Liver (tissue), 9 donors: ENCODE measurements around the gene CATSPERB. TPM values are rescaled to one million over a fixed set of nuclear protein-coding genes. Genes with fewer than 3 reads are reported as not detected.

Experiments
- DNase-seq: peaks from one replicate; pipeline ENCODE4 v3.0.0-alpha.2; 2017; ENCODE audit warnings: low spot score
- H3K27ac ChIP-seq, 2 donors: one replicate each; pipeline ENCODE4 v1.7.0; 2013; ENCODE audit warnings: inconsistent platforms in 2 of 2, low read length in 2 of 2, control low read depth in 1 of 2, low read depth in 1 of 2, mild to moderate bottlenecking in 1 of 2
- H3K27me3 ChIP-seq, 4 donors: one replicate each; pipeline versions ENCODE4 v1.6.1 to v1.7.0; 2013; ENCODE audit warnings: low read length in 3 of 4, inconsistent platforms in 1 of 4, mild to moderate bottlenecking in 1 of 4, moderate library complexity in 1 of 4; ENCODE audit not compliant: control insufficient read depth in 4 of 4, insufficient read depth in 4 of 4
- H3K36me3 ChIP-seq, 4 donors: one replicate each; pipeline versions ENCODE4 v1.6.1 to v1.7.0; 2013; ENCODE audit warnings: low read length in 3 of 4, mild to moderate bottlenecking in 3 of 4, low read depth in 1 of 4, moderate library complexity in 1 of 4; ENCODE audit not compliant: control insufficient read depth in 4 of 4, insufficient read depth in 3 of 4
- H3K4me1 ChIP-seq, 4 donors: one replicate each; pipeline versions ENCODE4 v1.6.1 to v1.7.0; 2013; ENCODE audit warnings: low read length in 3 of 4, mild to moderate bottlenecking in 3 of 4, moderate library complexity in 1 of 4; ENCODE audit not compliant: control insufficient read depth in 4 of 4, insufficient read depth in 4 of 4
- H3K4me3 ChIP-seq, 3 donors: one replicate each; pipeline versions ENCODE4 v1.6.1 to v1.7.0; 2013; ENCODE audit warnings: low read length in 3 of 3, control low read depth in 1 of 3, low read depth in 1 of 3, mild to moderate bottlenecking in 1 of 3
- H3K9ac ChIP-seq, 2 donors: one replicate each; pipeline ENCODE4 v1.7.0; 2013; ENCODE audit warnings: low read length in 2 of 2, mild to moderate bottlenecking in 2 of 2, moderate library complexity in 2 of 2, control low read depth in 1 of 2, low read depth in 1 of 2
- H3K9me3 ChIP-seq, 4 donors: one replicate each; pipeline versions ENCODE4 v1.6.1 to v1.7.0; 2013; ENCODE audit warnings: low read length in 3 of 4; ENCODE audit not compliant: control insufficient read depth in 4 of 4
- FOXA1 ChIP-seq: IDR thresholded peaks from 2 replicates; pipeline ENCODE4 v1.6.1; 2016; ENCODE audit warnings: antibody characterized with exemption
- HNF4A ChIP-seq, 2 donors: conservative IDR thresholded peaks; 2 replicates each; pipeline ENCODE4 v1.6.1; 2016; ENCODE audit warnings: antibody characterized with exemption in 2 of 2, mild to moderate bottlenecking in 2 of 2
- JUND ChIP-seq, 2 donors: IDR thresholded peaks; 2 replicates each; pipeline ENCODE4 v1.6.1; 2016; ENCODE audit warnings: antibody characterized with exemption in 2 of 2
- RAD21 ChIP-seq, 2 donors: IDR thresholded peaks; 2 replicates each; pipeline ENCODE4 v1.6.1; 2016; ENCODE audit warnings: antibody characterized with exemption in 2 of 2, mild to moderate bottlenecking in 2 of 2
- RXRA ChIP-seq, 2 donors: IDR thresholded peaks; 2 replicates each; pipeline ENCODE4 v1.6.1; 2017 to 2018; ENCODE audit warnings: antibody characterized with exemption in 2 of 2, mild to moderate bottlenecking in 1 of 2
- SP1 ChIP-seq: IDR thresholded peaks from 2 replicates; pipeline ENCODE4 v1.6.1; 2018; ENCODE audit warnings: antibody characterized with exemption, mild to moderate bottlenecking
- YY1 ChIP-seq: IDR thresholded peaks from 2 replicates; pipeline ENCODE4 v1.6.1; 2016; ENCODE audit warnings: antibody characterized with exemption, mild to moderate bottlenecking
- WGBS: extraction: QIAGEN DNeasy Blood & Tissue Kit; methylation state at CpG from one replicate; pipeline ENCODE4 v1.1.7; 2013; 5-methylcytosine and 5-hydroxymethylcytosine counted together
- polyA plus RNA-seq, 2 donors: library from polyadenylated mRNA; stranded (reverse) in 1 of 2; unstranded in 1 of 2; fragments of 200-250 nt in 1 of 2; fragments of >200 nt in 1 of 2; fragmentation: Nextera tagmentation in 1 of 2; extraction: Ambion mirVana in 1 of 2; gene quantifications; one replicate each; pipeline versions ENCODE4 v1.2.1 to v1.2.3, GENCODE V29; 2013 to 2015
- total RNA-seq, 2 donors: library from RNA; depleted of rRNA; stranded (reverse); fragments of >200 nt; gene quantifications; one replicate each; pipeline ENCODE4 v1.2.3, GENCODE V29; 2014
- TF ChIP-seq, protein P1 (sequence below): IDR thresholded peaks from 2 replicates; pipeline ENCODE4 v1.6.1; 2016; ENCODE audit warnings: antibody characterized with exemption
- TF ChIP-seq, protein P2 (sequence below): fragments of 150-350 bp; IDR thresholded peaks from 2 replicates; pipeline ENCODE4 v1.5.1; 2017; ENCODE audit warnings: improper control_type of control experiment, low read depth, low read length; ENCODE audit not compliant: missing input control
- TF ChIP-seq, protein P3 (sequence below): IDR thresholded peaks from 2 replicates; pipeline ENCODE4 v1.6.1; 2016; ENCODE audit warnings: antibody characterized with exemption, mild to moderate bottlenecking
- TF ChIP-seq, protein P4 (sequence below): IDR thresholded peaks from 2 replicates; pipeline ENCODE4 v1.6.1; 2016; ENCODE audit warnings: antibody characterized with exemption
- donor health status: healthy.
- donor health status: healthy.
- donor health status: healthy.
- donor health status: healthy.
- donor health status: healthy.

Gene CATSPERB
- total and polyA plus RNA-seq, 4 donors: 0.01 to 0.59 (median 0.07) TPM; not detected in 1

DNA sequence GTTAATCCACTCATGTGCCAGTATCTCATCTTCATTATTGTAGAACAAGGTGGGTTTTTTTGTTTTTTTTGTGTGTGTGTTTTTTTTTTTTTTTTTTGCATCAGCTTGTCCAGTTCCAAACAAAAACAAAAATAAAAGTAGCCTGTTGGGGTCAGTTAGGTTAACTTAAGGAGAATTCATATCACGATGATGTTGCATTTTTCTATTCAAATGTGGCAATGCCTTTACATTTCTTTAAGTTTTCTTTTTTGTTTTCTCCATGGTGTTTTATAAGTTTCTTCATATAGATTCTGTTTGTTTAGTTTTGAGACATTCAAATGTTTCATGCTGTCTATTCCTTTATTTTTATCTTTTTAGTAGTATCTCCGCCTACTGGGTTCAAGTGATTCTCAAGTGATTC is 16.2 kb upstream of the CATSPERB start (continued):
- TF ChIP-seq, protein P1, sequence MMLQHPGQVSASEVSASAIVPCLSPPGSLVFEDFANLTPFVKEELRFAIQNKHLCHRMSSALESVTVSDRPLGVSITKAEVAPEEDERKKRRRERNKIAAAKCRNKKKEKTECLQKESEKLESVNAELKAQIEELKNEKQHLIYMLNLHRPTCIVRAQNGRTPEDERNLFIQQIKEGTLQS: no peak
- no peak for TF ChIP-seq HNF4A (conservative IDR thresholded peaks at IDR 0.05)
- TF ChIP-seq JUND (IDR thresholded peaks at IDR 0.05): no peak
- no peak for TF ChIP-seq RAD21 (IDR thresholded peaks at IDR 0.05)

DNA sequence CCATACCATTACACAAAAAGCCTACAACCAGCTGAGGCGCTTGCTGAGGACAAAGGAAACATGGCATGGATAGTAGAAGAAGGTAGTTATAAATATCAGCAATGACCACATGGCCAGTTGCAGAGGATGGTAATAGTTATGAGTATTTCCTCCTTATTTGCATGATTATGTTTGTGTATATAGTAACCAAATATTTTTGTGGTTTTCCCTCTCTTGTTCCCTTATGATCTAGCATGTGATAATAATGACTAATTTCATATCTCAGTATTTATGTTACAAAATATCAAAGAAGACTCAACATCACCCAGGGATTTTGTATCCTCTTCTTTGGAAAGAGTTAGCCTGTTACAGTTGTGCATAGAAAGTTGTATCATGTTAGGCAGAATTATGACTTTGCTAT is 13.5 kb upstream of the CATSPERB start:
- no peak for TF ChIP-seq YY1
- no peaks in the 10 kb centered on the region for H3K36me3 ChIP-seq
- no peaks in the 10 kb centered on the region for H3K27me3 ChIP-seq
- no peak overlapping the region for H3K4me3 ChIP-seq
- H3K9me3 ChIP-seq: no peaks in the 10 kb centered on the region
- no peak overlapping the region for H3K9ac ChIP-seq
- WGBS: 92% methylated on average over 1 of the region's 1 CpG
- H3K27ac ChIP-seq: no peak overlapping the region
- DNase-seq: no peak
- peaks cover 0 to 3% (median 0%) of the 10 kb centered on the region in 4 donors for H3K4me1 ChIP-seq

DNA sequence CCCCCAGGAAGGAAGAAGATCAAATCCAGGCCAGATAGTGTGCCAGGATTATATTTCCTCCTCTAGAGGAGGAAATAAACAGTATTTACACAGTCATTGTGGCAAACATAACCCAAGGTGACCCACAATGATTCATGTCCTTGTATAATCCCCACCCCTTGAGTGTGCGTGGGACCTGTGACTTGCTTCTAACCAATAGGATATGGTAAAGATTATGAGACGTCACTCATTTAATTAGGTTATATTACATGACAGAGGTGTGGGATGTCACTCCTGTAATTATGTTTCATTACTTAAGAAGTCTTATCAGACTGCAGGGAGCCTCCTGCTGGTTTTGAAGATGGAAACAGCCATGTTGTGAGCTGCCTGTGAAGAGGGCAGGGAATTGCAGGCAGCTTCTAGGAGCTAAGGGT is 12.2 kb upstream of the CATSPERB start:
- no peaks in the 10 kb centered on the region for H3K36me3 ChIP-seq
- no peak for DNase-seq
- no peaks in the 10 kb centered on the region for H3K27me3 ChIP-seq
- no peaks in the 10 kb centered on the region for H3K9me3 ChIP-seq
- WGBS: 66% methylated on average over 2 of the region's 2 CpGs
- peaks cover 0 to 3% (median 0%) of the 10 kb centered on the region in 4 donors for H3K4me1 ChIP-seq
- TF ChIP-seq, protein P1: no peak
- TF ChIP-seq, protein P2, sequence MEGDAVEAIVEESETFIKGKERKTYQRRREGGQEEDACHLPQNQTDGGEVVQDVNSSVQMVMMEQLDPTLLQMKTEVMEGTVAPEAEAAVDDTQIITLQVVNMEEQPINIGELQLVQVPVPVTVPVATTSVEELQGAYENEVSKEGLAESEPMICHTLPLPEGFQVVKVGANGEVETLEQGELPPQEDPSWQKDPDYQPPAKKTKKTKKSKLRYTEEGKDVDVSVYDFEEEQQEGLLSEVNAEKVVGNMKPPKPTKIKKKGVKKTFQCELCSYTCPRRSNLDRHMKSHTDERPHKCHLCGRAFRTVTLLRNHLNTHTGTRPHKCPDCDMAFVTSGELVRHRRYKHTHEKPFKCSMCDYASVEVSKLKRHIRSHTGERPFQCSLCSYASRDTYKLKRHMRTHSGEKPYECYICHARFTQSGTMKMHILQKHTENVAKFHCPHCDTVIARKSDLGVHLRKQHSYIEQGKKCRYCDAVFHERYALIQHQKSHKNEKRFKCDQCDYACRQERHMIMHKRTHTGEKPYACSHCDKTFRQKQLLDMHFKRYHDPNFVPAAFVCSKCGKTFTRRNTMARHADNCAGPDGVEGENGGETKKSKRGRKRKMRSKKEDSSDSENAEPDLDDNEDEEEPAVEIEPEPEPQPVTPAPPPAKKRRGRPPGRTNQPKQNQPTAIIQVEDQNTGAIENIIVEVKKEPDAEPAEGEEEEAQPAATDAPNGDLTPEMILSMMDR: no peak
- TF ChIP-seq FOXA1 (no peak), RXRA (IDR thresholded peaks at IDR 0.05) (no peak), HNF4A (conservative IDR thresholded peaks at IDR 0.05) (no peak), SP1 (no peak)
- TF ChIP-seq, protein P3, sequence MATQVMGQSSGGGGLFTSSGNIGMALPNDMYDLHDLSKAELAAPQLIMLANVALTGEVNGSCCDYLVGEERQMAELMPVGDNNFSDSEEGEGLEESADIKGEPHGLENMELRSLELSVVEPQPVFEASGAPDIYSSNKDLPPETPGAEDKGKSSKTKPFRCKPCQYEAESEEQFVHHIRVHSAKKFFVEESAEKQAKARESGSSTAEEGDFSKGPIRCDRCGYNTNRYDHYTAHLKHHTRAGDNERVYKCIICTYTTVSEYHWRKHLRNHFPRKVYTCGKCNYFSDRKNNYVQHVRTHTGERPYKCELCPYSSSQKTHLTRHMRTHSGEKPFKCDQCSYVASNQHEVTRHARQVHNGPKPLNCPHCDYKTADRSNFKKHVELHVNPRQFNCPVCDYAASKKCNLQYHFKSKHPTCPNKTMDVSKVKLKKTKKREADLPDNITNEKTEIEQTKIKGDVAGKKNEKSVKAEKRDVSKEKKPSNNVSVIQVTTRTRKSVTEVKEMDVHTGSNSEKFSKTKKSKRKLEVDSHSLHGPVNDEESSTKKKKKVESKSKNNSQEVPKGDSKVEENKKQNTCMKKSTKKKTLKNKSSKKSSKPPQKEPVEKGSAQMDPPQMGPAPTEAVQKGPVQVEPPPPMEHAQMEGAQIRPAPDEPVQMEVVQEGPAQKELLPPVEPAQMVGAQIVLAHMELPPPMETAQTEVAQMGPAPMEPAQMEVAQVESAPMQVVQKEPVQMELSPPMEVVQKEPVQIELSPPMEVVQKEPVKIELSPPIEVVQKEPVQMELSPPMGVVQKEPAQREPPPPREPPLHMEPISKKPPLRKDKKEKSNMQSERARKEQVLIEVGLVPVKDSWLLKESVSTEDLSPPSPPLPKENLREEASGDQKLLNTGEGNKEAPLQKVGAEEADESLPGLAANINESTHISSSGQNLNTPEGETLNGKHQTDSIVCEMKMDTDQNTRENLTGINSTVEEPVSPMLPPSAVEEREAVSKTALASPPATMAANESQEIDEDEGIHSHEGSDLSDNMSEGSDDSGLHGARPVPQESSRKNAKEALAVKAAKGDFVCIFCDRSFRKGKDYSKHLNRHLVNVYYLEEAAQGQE: no peak
- TF ChIP-seq, protein P4, sequence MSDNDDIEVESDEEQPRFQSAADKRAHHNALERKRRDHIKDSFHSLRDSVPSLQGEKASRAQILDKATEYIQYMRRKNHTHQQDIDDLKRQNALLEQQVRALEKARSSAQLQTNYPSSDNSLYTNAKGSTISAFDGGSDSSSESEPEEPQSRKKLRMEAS: no peak
- no peak overlapping the region for H3K4me3 ChIP-seq
- H3K9ac ChIP-seq: no peak overlapping the region
- no peak overlapping the region for H3K27ac ChIP-seq
